GM19452 (cell line): Measurements from ENCODE around the gene FN1.
"Not testable (repeated sequence)": the region's sequence is repeated elsewhere in the genome, so short reads cannot be mapped to it uniquely, and the experiment has no call there.

Experiments used
- ATAC-seq: cut with Tn5 transposase; IDR thresholded peaks from one replicate; pipeline ENCODE4 v1.9.1; 2021; ENCODE audit not compliant: unreplicated experiment

FN1 gene

DNA sequence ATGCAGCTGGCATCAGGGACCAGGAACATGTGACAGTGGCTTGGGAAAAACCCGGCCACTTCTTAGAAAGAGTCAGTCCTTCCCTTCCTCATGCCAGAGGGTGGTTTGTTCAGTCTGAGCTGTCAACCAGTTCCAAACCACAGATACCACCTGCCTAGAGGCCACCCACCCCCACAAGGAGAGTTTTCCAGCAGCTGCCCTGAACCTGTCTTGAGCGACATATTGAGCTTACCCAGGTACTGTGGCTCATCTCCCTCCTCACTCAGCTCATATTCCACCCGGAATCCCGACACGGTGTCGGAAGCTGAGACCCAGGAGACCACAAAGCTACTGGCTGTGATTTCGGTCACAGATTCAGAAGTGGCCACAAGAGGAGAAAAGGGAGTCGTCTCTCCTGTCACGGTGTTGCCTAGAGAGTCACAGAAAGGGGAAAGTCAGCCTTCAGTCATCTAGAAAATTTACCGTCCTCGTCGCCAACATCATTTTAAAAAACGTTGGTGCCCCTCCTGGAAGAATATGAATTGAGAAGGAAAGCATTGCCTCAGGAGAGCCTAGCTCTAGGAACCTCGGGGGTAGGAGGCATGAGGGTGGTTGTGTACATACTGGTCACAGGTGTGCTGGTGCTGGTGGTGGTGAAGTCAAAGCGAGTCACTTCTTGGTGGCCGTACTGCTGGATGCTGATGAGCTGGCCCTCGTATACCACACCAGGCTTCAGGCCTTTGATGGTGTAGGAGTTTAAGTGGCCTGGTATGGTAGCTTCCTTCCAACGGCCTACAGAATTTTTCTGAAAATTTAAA, 26.3 kb downstream of the FN1 start:
- no peak for ATAC-seq

DNA sequence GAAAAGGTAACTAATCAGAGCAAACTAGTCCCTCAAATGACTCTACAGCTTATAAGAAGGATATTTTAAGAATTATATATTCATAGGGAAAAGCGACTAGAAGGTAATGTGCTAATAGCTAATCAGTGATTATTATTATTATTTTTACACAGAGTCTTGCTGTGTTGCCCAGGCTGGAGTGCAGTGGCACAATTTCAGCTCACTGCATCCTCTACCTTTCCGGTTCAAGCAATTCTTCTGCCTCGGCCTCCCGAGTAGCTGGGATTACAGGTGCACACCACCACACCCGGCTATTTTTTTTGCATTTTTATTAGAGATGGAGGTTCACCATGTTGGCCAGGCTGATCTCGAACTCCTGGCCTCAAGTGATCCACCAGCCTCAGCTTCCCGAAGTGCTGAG, 27.4 kb downstream of the FN1 start:
- ATAC-seq = not testable (repeated sequence)

DNA sequence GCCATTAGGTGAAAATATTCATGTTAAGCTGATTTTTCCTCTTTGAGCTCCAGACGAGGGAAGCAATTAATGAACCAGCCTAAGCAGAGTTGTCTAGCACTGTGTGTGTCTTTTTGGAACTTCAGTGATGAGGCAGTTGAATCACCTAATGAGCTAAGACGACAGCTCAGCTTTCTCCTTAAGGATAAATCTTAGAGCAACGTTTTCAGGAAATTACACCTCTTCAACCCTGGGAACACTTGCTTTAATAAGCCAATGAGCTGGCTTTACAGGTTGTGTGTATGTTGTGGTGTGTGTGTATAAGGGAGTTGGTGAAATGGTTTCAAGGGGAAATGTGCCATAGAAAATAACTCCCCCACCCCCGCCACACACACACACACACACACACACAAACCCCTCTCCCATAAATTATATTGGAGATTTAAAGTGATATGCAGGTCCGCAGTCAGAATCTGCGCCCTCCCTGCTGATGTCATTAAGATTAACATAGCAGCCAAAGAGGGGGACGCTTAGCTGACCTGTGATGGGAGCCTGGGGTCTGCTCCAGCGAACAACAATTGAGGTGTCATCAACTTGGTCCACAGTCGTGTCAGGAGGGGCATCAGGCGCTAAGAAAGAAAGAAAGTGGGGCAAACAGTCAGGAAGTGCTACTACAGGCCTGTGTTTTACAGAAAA, 28.1 kb downstream of the FN1 start:
- no peak for ATAC-seq

DNA sequence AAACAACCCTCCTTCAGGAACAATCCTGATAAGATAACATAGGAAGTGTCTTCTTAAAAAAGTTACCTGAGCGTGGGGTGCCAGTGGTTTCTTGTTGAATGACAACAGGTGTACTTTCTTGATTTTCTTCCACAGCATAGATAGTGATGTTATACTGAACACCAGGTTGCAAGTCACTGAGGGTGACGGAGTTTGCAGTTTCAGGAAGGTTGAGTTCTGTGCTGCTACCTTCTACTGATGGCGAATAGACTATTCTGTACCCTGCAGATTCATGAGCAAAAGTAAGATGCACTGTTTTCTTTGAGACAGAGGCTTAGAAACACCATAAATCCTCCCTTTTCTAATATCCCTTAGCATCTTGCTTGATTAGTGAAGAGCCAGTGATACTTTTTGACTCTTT, 28.8 kb downstream of the FN1 start:
- ATAC-seq = no peak

DNA sequence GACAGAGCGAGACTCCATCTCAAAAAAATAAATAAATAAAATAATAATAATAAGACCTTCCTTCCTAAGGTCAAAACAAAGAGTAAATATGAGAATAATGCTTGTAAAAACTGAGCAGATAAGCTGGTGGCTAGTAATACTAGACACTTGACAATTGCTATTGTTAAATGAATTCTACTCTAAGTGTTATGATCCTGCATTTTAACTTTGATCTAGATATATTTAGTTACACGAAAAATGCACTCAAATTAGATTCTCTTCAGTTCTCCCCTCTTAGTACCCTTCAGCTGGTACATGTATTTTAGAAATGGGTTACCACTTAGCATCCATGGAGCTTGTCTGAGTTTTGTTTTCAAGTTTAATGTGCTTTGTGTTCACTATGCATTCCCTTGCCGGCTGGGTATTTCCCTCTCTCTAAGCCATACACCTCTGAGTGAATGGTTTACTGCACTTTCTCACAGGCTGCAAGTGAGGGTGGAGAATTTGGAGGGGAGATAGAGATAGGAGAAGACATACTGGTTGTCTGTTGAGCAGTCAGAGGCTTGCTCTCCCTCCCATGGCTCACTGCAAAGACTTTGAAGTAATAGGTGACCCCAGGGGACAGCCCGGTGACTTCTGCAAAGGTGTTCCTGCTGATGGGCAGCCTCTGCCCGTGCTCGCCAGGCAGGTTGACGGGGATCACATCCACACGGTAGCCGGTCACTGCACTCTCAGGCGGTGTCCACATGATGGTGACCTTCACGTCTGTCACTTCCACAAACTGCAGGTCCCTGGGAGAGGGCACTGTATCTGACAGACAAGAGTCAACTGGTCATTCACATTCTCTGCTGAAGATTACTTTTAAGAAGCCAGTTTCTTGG, 29.9 kb downstream of the FN1 start:
- no peak for ATAC-seq

DNA sequence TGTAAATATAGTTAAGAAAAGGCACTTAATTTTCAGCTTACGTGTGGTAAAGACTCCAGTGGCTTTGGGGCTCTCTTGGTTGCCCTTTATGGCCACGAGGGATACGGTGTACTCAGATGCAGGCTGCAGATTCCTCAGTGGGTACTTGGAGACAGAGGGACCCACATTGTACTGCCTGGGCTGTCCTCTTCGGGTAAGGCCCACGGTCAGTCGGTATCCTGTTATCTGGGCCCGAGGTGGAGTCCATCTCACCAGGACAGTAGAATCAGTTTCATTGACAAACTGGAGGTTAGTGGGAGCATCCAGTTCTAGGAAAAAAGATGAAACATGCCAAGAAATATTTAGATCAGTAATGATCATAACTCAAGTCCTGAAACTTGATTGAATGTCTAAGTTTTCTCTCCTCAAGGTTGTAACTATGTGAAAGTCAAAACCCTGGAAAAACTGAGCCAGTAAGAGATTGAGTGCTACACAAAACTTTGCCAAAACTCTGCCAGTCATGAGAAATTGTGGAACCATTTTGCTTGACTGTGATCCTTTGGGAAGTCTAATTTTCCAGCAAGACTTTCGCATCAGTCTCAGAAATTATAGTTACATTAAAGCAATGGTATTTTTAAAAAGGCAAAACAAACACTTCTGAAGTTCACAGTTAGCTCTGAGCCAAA, 31.4 kb downstream of the FN1 start:
- ATAC-seq = no peak

DNA sequence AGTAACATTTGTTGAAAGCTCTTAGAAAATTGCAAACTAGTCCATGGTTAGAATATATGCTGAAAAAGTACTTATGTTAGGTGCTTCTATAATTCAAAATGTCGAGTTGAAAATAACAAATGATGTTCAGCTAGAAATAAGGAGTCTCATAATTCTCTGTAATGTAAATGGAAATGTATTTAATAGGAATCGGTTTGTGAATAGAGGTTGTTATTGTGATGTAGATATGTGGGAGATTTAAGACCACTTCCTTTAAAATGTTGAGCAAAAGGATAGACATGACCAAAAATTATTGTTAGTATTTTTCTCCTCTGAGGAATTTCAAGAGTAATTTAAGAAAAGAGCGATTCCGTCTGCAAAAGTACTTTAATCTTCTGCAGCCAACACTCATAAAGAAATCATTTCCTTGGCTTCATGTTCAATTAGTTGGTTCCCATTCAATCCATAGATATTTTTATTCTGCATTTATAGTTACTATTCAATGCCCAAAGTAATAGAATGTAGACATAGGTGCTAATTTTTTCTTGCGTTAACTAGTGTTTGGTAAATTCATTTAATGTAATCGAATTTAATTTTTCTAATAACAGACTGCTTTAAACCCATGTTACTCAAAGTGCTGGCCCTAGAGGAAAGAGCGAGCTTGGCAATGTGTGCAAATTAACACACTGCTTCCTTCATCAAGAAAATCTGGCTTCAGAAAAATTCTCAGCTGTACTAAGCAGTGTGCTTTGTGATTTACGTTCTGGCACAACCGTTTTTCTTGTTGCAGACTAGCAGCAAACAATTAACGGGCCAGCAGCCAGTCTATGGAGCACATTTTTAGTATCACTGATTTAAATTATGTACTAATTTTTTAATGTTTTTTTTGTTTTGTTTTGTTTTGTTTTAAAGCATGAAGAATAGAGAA, 32.2 kb downstream of the FN1 start:
- no peak for ATAC-seq

DNA sequence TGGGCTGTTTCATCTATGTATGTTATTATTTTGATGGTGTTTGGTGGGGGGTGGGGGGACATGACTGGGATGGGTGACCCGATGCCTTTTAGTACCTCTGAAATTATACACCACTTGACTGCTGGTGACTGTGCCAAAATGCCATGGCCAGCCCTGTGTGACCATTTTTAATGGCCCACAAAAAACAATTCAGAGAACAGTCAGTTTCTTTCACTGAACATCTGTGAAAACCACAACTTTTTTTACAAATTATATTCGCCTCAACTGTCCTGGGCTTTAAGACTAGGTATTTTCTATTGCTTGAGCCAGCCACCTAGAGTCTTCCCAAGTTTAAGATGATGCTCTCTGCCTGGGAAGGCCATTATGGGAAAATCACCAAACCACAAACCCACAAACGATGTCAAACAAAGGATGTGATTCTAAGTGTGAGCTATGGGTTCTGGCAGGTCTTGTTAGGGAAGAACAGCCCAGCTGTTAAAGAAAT, 33.9 kb downstream of the FN1 start:
- ATAC-seq = no peak

DNA sequence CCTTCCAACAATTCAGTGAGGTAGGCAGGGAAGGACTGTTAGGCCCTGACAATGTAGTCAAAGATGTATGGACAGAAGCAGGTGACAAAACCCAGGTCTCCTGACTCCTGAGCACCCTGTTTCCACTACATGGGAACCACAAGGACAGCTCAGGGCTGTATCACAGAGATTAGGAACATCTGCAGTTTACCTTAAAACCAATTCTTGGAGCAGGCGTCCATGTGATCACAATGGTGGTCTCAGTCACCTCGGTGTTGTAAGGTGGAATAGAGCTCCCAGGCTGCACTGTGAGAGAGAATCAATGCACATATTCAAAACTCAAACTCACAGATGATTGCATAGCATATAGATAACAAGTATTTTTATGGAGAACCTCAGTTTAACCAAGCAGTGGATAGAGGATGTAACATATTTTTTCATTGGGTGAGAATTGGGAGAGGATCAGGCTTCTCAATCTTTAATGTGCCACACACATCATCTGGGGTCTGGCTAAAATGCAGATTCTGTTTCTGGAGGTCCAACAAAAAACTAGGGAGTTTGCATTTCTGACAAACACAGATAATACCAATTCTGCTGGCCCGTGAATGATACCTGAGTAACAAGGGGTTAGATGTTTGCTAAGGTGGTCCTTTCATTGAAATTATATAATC, 36.7 kb downstream of the FN1 start:
- no peak for ATAC-seq

DNA sequence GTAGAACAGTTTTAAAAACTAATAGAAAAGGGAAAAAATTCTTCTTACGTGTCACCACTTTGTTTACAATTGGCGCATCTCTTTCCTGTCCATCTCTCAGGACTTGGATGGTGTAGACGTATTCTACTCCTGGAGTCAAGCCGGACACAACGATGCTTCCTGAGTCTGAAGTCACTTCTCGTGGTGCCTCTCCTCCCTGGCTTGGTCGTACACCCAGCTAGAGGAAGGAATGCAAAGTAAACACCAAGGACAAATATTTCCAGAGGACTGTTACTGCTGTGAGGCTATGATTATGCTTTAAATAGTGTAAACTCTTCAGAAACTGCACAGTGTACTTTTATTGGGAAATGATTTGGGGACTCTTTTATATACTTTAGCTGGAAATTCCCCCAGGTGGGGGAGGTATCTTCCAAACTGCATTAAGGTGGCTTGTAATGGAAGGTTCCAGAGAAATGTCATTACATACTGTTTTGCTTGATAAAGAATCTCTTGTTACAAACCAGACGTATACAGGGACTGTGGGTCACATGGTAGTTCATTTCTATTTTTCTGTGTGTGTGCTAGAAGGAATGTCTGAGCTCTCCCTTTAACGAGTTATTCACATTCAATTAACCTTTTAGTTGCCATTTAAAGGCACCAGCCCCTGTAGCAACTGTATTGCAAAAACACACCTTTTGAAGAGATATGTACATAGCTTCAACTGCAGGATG, 38.1 kb downstream of the FN1 start:
- no peak for ATAC-seq

DNA sequence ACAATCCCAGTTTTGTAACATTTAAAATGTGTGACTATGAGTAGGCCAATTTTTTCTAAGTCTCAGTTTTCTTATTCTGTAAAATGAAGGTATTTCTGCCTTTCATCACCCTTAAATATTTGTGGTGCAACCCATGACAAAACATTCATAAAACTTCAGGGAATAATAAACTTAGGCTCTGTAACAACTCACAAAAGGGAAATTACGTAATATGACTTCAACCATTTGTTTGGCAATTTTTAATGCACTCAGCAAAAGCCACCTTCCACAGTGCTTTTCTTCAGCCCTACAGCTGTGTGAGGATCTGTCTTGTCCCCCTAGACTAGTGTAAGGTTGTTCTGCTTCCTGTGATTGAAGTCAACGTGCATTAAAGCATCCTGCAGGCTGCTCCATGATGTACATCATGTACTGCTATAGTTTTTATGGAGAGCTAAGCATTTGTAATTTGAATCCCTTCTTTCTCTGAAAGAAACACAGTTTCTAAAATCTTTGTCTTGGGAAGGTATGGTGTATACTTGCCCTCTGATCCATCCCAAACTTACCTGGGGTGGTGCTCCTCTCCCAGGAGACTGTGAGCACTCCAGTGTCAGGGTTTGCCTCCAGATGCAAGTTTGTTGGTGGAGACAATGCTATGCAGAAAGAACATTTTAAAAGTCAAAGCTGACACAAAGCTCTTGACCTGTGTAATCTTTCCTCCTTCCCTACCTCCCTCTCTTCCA, 39.1 kb downstream of the FN1 start:
- no peak for ATAC-seq

DNA sequence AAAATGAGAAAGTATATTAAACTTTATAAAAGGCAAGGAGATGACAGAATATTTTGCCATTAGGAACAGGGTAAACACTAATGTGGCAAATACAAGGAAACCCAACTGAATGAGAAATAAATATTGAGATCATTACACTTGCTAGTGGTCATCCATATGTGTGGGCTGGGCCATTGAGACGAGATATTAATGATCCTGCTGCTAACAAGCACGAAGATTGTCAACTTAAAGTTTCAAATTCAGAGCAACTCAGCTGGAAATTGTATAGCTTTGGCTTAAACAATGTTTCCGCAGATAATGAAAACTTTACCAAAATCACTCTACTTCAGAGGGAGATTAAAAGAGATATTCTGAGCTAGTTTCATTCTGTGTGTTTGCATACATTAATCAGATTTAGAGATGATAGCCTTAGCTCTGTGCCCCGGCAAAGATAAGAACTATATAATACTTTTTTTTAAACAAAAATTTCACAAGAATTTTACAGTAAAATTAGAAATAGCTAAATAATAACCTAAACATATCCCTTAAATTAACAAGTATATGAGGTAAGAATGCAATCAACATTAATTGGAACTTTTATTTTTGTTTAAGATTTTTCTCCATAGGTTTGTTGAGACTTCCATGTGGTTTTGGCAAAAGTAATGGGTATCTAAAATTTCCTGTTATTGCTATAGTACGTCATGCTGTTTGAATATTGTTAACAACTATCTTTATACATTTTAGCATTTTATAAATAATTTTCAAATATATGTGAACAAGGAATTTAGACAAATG, 40.0 kb downstream of the FN1 start:
- no peak for ATAC-seq

DNA sequence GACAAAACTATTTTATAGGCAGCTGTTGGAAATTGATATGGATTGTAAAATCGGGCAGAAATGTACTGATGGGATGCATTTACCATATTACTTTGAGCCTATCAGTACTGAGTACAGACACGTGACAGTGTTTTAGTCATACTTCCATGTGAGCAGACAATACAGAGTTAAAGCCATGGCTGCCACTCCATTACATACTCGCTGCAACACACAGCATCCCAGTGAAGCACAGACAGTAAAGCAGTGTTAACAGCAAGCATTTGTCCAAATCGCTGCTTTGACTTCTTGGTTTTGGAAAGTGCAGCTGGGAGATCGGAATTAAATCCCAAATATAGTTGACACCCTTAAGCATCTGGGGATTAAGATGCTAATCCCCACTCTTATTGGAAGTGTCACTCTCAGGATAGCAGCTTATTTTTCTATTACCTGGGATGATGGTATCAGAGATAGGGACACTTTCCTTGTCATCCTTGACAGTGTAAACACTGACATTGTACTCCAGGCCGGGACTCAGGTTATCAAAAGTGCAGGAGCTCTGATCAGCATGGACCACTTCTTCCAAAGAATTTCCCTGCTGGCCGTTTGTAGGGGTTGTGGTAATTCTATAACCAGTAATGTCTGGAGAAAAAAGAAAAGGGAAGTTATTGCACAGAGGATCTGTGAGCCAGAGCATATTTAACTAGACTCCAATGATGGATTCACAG, 41.6 kb downstream of the FN1 start:
- no peak for ATAC-seq

DNA sequence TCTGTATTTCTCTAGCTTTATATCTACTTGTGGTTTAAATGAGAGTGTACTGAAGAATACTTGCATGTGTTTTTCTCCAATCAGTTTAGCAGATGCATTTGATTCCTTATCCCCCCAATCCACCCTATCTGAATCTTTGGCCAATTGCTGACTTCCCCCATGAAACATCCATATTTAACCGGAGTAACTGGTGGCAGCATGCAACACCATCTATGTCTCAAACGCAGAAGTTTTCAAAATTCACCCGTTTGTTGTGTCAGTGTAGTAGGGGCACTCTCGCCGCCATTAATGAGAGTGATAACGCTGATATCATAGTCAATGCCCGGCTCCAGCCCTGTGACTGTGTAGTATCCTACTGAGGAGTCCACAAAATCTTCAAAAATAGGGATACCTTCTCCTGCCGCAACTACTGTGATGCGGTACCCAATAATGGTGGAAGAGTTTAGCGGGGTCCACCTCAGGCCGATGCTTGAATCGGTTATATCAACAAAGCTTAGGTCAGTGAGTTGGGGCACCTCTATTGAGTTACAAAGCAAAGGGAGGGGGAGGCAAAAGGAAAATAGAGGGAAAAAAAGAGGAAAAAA, 43.1 kb downstream of the FN1 start:
- ATAC-seq = no peak

DNA sequence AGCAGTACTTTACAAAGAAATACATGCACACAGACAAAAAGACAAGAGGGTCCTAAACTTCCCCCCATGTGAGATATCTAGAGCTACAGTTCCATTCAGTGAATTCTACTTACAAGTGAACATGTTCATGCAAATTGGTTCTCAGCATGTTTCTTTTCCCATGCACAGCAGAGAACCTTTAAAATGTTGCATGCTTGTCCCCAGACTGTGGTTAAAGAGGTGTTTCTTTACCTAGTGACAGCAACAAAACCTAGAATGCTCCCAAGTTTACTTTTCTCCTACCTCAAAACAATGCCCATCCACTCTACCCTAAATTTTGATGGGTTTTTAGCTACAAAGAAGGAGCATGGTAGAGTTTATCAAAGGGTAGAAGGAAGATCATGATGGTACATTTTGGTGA, 43.7 kb downstream of the FN1 start:
- no peak for ATAC-seq

DNA sequence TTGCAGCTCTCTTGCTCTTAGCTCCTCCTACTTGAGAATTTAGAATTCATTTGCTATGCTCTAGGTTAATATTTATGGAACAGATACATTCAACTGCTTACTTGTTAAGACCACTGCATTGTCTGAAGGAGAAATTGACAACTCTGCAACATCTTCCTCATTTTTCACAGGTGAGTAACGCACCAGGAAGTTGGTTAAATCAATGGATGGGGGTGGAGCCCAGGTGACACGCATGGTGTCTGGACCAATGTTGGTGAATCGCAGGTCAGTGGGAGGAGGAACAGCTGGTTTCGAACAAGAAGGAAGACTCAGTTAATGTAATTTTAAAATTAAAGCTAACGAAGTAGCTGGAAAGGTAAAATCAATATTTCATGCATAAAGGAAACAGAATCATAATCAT, 44.3 kb downstream of the FN1 start:
- no peak for ATAC-seq

DNA sequence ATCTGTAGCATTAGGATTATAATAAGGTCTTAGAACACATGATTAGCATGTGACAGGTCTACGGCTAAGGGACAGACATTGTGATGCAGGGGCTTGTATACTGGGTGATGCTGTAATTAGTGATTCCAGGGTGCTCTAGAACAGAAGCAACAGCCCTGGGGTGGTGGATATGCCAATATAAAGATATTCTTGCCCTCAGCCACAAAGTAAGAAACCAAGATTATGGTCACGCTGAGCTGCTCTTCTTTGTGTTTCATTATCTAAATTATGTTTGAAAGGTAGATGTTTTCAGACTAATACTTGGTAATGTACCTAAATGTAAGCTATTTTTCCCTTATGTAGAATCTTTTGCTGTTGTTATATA, 45.3 kb downstream of the FN1 start:
- ATAC-seq = no peak
